ENCODE measurements around the gene CLDN6.

DNA sequence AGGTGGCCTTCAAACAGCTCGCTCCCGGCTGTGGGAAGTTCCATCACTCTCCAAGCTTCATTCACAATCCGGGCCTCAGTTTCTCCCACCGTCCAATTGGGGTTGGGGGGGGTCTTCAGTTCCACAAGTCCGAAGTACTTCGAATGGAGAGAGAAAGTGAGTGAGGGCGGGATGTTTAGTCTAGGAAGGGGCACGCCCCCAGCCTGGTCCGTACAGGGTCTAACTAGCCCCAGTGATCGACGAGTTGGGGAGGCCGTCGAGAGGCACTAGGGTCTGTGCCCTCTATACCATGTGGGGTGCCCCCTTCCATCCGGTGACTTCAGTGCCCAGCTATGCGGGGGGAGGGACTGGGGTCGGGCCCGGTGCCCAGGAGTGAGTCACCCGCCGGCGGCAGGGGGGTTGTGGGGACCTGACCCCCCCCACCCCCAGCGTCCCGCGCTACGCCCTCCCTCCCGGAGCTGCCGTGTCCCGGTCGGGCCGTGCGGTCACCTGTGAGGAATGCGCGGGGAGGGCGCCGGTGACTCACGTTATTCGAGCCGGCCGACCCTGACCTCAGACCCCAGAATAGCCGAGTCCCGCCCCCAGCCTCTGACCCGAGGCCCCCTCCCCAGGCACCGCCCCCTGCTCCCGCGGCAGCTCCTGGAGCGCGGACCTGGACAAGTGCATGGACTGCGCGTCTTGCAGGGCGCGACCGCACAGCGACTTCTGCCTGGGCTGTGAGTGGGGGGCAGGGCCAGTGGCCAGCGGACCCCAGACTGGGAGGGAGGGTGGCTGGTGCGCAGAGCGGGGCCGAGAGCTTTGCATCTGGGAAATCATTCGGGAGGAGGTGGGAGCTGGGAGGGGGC lies 2.8 kb upstream of the CLDN6 start:
- TF ChIP-seq CTCF (IDR thresholded peaks at IDR 0.05; ENCODE audit: low read depth, low read length, poor library complexity, severe bottlenecking) (no peak), EZH2phosphoT487 (IDR thresholded peaks at IDR 0.05; ENCODE audit: borderline replicate concordance, low read length) (no peak)
